ENCODE measurements around the gene CCDC175.

The CCDC175 gene

DNA sequence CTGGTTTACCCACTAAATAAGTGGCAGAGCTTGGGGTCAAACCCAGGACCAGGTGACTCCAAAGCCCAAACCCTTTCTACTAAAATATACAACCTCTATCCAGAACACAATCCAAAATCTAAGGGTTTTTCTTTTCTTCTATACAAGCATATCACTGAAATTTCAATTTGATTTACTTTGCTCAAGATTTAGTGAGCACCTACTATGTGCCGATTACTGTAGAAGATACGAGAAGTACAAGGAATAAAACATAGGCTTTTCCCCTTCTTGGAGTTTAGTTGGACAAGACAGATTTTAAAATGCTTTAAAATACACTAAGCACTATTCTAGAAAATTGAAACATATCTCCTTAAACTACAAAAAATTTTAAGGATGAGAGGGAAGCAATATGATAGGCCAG lies 95.2 kb downstream of the CCDC175 start:
- no peak for DNase-seq

DNA sequence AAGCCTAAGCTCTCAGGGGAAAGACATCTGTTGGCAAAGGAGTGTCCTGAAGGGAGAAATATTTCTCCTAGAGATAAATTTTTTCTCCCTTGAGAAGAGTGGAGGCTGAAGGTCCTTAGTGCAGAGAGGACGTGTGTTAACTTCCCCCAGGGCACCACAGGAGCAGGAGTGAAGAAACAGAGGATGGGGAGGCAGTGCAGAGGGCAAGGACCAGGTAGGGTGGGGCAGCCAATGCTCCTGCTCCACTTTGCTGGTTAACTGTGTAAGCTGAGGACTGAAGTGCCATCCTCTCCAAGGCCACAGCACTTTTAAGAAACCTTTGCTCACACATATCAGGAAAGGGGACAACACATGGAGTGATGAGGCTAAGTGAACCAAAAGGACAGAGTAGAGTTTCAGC lies 96.4 kb downstream of the CCDC175 start:
- no peak for DNase-seq

DNA sequence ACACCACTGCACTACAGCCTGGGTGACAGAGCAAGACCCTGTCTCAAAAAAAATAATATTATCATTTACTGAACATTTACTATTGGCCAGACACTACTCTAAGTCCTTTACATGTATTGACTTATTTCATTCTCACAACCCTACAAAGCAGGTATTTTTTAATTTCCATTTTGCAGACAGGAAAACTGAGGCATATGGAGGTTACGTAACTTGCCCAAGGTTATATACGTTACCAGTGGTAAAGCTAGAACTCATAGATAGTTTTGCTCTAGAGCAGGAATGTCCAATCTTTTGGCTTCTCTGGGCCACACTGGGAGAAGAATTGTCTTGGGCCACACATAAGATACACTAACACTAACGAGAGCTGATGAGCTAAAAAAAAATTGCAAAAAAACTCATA lies 98.1 kb downstream of the CCDC175 start:
- DNase-seq, result no peak

DNA sequence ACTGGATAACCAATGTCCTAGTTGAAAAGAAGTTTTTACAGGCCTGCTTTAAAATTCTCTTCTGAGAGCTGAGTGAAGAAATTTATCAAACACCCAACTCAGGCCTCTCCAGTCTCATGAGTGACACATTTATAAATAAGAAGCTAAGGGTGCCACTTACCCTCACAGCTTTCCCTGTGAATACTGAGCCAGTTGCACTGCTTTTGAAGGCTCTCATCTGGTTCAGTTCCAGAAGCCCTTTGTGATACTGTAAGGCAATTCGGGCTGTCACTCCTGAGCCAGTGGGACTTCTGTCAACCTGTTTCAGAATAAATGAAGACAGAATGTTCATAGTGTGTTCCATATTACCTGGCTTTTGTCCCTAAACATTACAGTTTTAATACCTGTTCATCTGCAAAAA lies 100.9 kb downstream of the CCDC175 start:
- DNase-seq, result no peak

DNA sequence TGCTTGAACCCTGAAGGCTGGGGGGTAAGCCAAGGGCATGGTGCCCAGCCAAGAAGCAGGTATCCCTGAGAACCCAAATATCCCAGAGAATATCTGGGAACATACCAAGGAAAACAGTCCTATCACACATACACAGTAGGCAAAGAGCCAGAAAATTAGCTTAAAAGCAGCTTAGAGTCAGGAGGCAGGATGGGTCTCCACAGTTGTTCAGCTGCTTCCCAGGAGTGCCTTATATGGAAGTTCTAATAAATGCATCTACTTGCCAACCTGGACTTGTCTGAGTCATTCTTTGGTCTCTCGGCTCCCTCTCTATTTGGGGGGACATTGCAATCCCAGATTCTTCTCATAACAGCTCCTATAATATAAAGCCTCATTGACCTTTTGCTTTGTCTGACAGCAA lies 102.4 kb downstream of the CCDC175 start:
- no peak for DNase-seq

DNA sequence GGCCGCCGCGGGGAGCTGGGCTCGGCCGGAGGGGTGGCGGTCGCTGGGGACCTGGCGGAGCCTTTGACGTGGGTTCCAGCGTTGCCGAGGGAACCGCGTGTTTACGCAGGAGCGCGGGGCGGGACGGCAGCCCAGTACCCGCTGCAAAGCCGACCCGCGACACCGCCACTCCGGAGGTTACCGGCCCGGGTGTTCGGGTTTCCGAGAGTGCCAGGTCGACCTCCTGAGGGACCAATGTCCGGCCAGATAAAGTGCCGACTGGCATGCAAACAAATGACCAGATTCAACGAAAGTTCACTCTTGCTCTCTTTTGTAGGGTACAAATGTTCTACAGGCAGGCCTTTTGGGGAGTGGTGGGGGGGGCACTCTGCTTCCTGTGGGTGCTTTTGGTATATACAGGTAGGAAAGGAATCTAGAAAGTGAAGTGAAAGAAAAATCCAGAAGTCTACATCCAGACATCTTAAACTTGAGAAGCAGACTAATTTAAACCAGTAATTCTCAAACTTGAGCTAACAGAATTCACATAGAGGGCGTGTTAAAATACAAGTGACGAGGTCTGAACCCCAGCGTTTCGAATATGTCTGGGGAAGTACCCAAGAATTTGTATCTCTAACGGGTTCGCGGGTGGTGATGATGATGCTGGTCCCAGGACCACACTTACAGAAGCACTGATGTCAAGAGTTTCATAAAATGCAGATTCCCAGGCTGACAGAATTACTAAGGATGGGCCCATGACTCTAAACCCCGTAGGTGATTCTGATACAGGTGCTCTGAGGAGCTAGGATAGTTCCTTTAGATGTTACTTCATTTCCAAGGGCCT lies 111.1 kb downstream of the CCDC175 start, which contains the start of gene GPR135:
Gene GPR135 (minus strand): TSS at position 65 of the 820 bp plus-strand sequence. CDS start 154 bp downstream, outside the sequence.
- no peak for DNase-seq

DNA sequence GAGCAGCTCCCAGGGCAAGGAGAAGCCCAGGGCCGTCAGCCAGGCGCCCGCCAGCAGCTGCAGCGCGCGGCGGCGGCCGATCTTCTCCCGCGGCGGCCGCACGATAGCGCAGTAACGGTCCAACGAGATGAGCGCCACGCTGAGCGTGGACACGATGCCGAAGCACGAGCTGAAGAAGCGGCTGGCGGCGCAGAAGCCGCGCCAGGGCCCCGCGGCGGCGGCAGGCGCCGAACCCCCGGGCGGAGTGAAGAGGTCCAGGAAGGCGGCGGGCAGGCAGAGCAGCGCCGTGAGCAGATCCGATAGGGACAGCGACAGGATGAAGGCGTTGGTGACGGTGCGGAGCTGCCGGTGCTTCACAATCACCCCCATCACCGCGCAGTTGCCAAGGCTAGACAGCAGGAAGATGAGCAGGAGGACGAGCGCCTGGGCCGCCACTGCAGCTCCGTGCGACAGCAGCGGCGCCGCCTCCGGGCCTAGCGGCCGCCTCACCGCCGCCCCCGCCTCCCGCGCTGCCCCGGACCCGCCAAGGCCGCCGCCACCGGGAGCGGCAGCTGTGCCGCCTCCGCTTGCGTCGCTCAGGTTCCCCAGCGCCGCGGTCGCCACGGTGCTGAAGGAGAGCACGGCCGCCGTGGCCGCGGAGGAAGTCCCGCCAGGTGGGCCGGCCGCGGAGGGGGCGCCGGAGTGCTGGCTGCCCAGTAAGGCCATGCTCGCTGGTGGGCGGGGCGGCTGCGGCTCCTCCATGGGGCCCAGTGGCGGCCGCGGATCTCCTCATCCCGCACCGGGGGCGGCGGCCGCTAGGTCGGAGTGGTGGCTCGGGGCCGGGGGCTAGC lies 111.9 kb downstream of the CCDC175 start:
- DNase-seq, result no peak

DNA sequence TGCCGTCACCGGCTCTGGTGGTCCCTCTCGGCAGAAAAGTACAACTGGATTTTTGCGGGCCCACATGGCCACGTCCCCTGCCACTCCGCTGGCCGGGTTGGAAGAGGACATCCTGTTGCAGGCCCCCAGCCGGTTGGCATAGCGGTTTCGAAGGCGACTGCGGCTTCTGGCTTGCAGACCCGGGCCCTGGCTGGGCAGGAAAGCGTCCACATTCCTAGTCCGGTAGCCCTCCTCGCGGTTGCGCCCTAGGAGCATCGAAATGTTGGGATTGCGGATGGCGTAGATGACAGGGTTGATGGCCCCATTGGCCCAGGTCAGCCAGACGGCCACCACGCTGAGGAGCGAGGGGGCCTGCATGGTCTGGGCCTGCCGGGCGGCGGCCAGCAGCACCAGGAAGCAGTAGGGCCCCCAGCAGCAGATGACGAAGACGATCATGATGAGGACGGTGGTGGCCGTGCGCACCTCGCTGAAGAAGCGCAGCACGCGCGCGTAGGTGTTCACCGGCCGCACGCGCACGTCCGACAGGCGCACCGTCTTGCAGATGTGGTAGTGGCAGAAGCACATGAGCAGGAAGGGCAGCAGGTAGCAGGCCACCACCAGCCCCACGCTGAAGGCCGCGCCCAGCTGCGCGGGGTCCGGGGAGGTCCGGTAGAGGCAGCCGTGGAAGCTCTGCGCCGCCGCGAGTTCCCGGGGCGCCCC lies 112.7 kb downstream of the CCDC175 start:
- DNase-seq, result no peak

DNA sequence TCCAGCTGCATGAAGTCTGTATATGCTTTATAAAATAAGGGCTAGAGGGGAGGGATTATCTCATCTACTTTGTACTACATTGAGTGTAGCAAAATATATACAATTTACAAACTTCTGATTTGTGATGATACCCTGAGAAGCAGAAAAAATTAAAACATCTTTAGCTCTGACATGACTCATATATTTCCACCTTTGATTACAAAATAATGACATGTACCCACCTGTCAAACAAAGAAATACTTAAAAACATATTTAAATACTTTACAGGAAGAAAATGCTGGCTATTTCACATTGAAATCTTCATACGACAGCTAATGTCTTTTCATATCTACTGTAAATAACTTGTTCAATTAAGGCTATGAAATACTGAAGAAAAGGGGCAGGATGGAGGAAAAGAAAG lies 114.7 kb downstream of the CCDC175 start:
- DNase-seq, result no peak

DNA sequence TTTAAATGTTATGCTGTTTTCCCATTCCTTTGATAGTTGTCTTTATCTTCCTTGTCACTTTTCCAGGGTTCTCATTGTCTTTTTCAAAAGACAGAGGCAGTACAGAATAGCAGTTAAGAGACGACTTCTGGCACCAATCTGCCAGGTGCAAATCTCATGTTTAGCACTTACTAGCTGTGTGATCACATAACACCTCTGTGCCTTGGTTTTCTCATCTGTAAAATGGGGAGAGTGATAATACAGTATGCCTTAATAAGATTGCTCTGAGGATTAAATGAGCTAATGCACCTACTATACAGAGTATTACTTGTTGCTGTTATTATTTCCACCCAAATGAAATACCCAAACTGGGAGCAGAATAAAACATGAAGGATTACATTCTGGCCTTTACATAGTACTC lies 116.2 kb downstream of the CCDC175 start:
- DNase-seq, result no peak

DNA sequence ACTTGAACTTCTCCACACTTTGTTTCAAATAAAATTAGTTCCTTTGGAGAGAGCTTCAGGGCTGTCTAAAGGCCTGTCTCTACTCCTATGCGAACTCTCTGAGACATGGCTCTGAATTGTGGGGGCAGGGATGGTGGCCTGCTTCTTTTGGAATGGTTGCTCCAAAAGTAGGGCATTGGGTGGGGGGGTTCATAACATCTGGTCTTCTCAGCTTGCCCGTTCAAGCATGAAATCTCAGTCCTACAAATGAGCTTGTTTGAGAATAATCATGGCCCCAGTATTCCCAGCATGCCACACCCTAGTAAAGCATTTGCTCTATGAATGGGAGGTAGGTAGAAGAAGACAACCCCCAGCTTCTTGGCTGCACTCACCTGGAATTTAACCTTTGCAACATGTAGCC lies 118.1 kb downstream of the CCDC175 start:
- DNase-seq, result no peak

DNA sequence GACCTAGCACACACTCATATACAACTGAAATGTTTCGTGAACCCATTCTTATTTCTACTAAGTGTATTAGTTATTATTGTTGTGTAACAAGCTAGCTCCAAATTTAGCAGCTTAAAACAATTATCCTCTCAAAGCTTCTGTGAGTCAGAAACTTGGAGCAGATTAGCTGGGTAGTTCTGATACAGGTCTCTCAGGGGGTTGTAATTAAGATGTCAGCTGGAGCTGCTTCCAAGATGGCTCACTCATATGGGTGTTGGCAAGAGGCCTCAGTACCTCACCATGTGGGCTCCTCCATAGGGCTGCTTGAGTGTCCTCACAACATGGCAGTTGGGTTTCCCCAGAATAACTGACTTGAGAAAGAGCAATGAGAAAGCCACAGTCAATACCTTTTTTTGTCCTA lies 121.2 kb downstream of the CCDC175 start:
- DNase-seq, result no peak

All from SIG-M5 (cell line).